GM12892 (cell line): ENCODE measurements around the gene PRDX6.

Experiments used
- POLR2A ChIP-seq: IDR thresholded peaks from 2 replicates; pipeline ENCODE4 v1.6.1; 2011; ENCODE audit warnings: low read depth, low read length, control low read depth
- POLR2AphosphoS5 ChIP-seq: IDR thresholded peaks from 2 replicates; pipeline ENCODE4 v1.6.1; 2011; ENCODE audit warnings: low read depth, low read length, control low read depth

- TF ChIP-seq POLR2AphosphoS5 (no peak), POLR2A (no peak)
These were observed 29.3 kb downstream of the PRDX6 start for GRCh38 chr1:173506437-173506836.
